ENCODE data around the gene TSGA10.
"Not testable (repeated sequence)": the region's sequence is repeated elsewhere in the genome, so short reads cannot be mapped to it uniquely, and the experiment has no call there.

Gene TSGA10, protein sequence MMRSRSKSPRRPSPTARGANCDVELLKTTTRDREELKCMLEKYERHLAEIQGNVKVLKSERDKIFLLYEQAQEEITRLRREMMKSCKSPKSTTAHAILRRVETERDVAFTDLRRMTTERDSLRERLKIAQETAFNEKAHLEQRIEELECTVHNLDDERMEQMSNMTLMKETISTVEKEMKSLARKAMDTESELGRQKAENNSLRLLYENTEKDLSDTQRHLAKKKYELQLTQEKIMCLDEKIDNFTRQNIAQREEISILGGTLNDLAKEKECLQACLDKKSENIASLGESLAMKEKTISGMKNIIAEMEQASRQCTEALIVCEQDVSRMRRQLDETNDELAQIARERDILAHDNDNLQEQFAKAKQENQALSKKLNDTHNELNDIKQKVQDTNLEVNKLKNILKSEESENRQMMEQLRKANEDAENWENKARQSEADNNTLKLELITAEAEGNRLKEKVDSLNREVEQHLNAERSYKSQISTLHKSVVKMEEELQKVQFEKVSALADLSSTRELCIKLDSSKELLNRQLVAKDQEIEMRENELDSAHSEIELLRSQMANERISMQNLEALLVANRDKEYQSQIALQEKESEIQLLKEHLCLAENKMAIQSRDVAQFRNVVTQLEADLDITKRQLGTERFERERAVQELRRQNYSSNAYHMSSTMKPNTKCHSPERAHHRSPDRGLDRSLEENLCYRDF

DNA sequence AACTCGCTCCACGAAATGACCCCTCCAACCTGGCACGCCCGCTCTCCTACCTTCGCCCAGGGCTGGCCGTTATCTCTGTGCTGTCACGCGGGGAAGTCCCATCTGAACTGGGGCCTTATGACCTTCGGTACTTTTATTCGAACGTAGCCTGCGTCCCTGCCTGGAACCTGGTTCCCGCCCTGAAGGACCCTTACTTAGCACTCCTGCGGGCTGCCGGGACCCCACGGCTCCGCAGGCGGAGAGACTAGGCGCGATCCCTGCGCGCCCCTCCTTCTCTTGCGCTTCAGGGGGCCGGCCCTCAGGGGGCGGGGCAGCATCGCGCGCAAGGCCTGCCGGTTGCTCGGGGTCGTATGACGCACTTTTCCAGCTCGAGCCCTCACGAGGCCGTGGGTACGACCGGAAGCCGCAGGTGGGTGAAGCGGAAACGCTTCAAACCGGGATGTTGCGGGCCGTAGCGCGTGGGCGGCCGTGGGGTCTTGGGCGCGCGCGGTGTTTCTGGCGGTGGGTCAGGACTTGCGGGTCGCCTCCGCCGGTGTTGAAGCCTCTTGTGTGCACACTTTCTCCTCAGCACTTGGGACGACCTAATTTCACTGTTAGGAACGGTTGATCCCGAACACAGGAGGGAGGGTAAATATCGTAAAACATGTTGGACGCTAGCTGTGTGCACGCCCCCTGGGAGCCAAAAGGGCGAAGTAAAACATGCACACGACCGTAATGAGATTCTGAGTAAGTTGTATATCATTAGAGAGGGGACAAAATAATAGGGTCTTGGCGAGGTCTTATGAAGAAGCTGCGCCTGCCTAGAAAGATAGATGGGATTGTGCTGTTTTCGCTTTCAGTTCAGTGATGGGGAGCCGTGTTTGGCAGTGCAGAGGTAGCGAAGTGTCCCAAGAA lies at the start of gene TSGA10, which contains the start of gene LIPT1:
Gene TSGA10, minus strand, starts transcription at position 300 of the 894 bp plus-strand sequence. CDS start 45,503 bp downstream, outside the sequence.
Gene LIPT1, plus strand, starts transcription at position 325 of the 894 bp plus-strand sequence. CDS start 6,991 bp downstream, outside the sequence.
- peak; percentile 45 to 95 (median 86) for DNase-seq

DNA sequence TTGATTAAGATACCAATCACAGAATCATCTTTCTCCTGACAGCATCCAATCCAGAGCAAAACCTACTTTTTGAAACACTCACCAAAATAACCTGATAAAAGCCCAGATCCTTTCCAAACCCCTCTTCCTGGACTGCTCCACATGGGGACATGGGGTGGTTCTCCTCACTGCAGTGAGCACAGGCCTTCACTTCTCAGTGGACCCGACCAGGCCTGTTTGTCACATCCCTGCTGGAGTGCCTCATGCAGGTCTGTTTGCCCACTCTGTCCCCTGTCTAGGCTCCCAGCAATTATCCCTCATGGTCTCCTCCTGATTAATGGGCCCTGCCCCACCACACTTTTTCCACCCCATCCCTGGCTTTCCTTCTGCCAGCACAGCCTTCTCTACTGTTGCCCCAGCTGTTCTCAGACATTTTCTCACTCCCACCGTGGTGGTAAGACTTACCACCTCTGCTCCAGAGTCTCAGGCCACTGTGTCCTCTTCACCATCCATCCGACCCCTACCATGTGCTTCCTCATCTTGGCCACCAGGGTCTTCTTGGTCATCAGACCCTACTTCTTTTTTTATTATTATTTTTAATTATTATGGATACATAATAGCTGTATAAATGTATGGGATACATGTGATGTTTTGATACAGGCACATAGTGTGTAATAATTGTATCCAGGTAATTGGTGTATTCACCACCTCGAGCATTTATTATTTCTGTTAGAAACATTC lies 47.4 kb upstream of the TSGA10 start:
- DNase-seq: no peak

DNA sequence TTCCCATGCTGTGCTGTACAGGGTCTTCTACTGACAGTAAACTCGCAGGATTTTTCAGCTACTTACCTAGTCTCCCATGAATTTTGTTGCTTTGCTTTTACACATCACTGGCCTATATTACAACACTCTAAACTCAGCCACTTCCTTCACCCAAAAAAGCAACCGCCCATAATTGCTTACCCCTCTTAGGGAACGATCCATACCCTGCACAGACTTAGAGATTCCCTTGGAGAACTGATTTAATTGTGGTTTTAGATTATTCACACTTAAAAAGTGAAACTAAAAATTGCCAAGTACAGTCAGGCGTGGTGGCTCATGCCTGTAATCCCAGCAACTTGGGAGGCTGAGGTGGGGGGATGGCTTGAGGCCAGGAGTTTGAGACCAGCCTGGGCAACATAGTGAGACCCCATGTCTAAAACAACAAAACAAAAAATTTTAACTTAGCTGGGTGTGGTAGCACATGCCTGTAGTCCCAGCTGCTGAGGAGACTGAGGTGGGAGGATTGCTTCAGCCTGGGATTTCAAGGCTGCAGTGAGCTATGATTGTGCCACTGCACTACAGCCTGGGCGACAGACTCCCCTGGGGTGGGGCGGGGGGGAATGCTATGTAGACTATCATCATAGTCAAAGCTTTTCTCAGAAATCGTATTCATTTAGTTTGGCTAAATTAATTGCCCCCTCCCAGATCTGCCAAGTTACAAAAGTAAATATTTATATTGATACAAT lies 45.5 kb upstream of the TSGA10 start:
- no peak for DNase-seq

DNA sequence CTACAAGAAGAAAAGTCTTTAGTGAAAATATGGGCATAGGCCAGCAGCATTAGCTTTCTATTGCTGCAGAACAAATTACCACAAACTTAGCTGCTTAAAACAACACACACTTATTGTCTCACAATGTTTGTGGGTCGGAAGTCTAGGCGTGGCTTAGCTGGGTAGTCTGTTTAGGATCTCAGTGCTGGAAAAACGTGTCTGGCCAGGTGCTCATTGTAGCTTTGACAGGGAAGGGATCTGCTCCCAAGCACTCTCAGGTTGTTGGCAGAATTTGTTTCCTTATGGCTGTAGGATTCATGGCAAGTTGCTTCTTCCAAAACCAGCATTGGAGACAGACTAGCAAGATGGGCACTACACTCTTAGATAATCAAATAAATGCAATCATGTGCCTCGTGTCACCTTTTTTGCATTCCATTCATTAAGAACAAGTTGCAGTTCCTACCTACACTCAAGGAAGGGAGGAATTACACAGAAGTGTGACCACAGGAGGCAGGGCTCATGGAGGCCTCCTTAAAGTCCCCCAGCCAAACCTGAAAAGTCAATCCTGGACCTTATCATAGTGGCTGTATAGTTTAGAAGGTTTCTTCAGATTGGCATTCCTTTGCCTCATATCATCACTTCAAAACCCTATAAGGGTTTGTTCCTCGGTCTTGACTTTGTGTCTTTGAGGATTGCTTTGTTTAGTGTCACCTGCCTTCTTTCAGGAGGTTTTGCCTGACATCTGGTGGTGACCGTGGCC lies 43.5 kb upstream of the TSGA10 start:
- no peak for DNase-seq

DNA sequence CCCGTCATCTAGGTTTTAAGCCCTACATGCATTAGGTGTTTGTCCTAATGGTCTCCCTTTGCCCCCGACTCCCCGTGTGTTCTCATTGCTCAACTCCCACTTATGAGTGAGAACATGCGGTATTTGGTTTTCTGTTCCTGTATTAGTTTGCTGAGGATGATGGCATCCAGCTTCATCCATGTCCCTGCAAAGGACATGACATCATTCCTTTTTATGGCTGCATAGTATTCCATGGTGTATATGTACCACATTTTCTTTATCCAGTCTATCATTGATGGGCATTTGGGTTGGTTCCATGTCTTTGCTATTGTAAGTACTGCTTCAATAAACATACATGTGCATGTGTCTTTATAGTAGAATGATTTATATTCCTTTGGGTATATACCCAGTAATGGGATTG lies 37.6 kb upstream of the TSGA10 start:
- not testable (repeated sequence) for DNase-seq

DNA sequence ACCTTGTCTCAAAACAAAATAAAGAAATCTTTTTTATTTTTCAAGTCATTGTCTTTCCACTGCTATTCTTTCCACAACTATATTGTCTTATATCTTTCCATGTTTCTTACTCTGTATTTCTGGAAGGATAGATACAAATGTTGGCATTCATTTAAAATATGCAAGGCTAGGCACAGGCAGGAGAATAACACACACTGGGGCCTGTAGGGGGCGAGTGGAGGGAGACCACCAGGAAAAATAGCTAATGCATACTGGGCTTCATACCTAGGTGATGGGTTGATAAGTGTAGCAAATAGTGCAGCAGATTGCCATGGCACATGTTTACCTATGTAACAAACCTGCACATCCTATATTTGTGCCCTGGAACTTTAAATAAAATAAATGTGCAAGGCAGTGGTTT lies 35.8 kb upstream of the TSGA10 start:
- DNase-seq: no peak

DNA sequence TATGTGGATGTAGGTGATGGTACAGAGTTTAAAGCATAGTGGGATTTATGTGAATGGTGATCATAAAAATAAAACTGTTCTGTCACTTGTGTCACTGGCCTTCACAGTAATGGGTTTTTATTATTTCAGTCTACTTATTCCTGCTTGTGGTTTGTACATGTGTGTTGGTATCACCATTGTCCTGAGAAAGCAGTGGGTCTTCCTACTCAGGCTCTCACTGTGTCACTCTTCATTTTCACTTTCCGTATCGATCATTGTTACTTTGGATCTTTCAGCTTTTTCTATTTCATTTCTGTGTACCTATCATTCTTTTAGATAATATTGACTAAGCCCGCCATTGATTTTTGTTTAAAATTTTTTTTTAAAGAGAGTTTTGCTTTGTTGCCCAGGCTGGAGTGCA lies 33.6 kb upstream of the TSGA10 start:
- no peak for DNase-seq

DNA sequence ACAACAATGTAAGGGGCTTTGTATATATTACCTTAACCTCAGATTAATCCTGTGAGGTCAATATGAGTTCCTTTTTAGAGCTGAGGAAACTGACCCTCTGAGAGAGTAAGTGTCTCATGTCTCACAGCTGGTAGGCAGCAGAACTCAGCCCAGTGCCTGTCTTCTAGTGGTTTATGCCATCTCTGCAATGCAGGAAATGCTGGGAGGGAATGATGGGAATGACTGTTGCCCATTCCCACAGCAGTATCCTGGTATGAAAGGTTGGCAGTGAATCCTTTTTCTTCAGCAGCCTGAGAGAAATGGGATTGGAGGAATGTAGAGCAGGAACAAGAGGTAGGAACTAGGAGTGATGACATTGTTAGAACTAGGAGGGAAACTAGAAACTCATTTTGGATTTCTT lies 32.3 kb upstream of the TSGA10 start:
- DNase-seq: no peak

DNA sequence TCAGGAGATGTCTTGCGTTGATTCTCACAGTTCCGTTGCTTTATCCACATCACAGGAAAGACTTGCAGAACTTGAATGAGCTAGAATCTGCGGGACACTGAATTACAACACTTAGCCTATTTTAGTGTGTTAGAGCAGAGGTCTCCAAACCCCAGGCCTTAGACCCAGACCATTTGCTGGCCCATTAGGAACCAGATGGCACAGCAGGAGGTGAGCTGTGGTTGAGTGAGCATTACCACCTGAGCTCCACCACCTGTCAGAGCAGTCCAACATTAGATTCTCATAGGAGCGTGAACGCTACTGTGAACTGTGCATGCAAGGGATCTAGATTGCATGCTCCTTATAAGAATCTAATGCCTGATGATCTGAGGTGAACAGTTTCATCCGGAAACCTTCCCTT lies 30.1 kb upstream of the TSGA10 start:
- DNase-seq: no peak

DNA sequence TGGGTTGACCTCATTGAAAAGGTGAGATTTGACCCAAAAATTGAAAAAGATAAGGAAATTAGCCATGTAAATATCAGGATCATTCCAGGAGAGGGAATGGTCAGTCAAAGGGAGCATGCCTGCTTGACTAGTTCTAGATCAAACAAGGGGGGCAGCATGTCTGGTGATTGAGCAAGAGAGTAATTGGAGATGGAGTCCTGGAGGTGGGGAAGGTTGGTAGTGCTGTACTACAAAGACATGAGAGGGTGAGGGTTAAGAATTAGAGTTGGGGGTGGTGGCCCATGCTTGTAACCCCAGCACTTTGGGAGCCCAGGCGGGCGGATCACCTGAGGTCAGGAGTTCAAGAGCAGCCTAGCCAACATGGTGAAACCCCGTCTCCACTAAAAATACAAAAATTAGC lies 28.3 kb upstream of the TSGA10 start:
- no peak for DNase-seq

DNA sequence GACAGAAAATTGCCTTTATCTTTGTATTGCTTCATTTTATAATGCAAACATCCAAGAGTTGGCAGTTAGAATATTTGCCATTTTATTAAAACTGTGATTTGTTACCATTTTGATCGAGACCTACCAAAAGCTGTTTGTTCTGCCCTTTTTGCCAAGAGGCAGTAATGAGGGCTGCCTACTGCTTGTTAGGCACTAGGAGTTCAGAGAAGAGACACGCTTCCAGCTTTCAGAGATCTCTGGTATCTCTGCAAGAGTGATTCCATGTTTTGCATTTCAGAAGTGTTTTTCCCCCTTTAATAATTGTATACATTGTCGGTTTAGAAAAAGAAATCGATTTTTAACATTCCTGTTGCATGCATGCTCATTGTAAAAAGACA lies 26.9 kb upstream of the TSGA10 start:
- no peak for DNase-seq

DNA sequence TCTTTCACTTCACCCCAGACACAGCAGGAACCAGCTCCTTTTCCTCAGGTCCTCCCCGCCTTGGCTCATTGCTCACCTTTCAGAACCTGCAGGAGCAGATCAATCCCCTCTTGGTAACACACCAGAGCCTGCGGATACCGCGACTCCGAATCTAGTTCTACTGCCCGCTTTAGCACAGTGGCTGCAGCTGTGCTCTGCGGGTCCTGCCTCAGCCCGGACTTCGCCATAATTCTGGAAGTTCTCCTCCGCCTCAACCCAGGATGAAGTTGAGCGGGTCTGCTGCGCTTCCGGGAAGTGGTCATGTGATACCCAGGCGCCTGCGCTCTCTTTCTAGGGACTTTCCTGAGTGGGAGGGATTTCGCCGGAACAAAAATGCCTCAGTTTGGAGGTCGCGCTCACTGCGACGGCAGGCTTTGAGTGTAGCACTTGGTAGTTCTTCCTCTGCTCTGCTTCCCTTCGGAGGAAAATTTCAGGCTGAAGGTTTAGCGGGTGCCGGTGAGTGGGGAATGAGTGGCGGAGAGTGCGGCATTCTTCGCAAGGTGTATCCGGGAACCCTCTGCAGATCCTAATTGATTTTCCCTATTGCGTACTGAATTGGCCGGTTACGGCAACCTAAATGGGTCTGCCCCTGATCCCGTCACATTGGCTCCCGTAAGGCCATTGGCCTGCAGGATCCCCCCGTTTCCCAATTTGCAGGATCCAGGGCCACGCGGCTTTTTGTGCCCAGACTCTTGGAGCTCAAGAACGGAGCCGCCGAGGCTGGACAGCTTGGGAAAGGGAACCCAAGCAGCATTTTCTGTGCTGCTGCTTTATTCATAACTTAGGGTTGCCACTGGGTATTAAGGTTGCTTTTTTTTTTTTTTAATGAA lies 26.2 kb upstream of the TSGA10 start, which contains the start of the genes MITD1 and MRPL30:
Gene MITD1, minus strand, starts transcription at position 304 of the 869 bp plus-strand sequence. Its CDS starts 77 bp downstream, at position 227.
Gene MRPL30, plus strand, starts transcription at position 430 of the 869 bp plus-strand sequence. CDS start 5,020 bp downstream, outside the sequence.
- peak; percentile 70 to 97 (median 92) for DNase-seq

DNA sequence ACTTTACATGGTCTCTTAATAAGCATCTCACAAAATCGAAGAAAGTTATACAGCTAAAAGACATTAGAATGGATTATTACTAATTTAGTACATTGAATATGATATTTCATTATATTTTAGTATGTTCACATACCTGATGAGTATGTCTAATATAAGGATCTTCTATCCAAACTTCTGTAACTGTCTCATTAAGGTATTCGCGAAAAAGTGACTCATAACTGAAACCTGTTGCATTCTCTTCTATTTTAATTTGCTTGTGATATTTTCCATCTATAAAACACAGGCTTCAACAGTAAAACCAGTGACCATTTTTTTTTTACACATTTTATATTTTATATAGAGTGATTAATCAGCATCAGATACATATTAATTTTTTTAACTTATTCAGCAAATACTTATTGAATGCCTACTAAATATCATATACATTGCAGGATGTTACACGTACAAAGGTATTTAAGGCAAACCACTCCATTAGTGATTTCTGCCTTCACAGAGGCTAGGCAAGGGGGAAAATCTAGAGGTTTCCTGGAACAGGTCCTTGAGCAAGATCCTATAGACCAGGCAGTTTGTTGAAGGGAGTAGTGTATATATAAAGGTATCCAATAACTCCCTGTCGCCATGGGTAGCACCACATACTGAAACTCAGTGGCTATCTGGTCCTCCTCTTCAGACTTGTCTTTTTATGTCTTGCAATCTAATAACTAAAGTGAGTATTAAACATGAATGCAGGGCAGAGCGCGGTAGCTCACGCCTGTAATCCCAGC lies 16.8 kb upstream of the TSGA10 start:
- DNase-seq: no peak

DNA sequence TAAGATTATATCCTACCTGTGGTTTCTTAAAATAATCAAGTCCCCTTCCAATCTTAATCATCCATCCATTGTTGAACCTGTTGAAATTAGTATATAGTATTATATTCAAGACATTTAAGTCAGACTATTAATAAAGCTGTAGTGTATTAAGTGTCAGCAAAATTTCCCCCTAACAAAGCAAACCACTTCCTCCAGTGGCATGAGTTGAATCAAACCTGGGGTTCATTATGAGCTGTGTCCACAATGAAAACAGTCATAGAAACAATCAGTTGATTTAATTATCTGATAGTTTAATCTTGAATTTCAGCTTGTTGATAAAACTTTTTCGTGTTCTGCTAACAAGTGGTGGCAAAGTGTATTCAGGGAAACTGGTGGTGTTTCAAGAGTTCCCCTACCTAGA lies 14.8 kb upstream of the TSGA10 start:
- no peak for DNase-seq

DNA sequence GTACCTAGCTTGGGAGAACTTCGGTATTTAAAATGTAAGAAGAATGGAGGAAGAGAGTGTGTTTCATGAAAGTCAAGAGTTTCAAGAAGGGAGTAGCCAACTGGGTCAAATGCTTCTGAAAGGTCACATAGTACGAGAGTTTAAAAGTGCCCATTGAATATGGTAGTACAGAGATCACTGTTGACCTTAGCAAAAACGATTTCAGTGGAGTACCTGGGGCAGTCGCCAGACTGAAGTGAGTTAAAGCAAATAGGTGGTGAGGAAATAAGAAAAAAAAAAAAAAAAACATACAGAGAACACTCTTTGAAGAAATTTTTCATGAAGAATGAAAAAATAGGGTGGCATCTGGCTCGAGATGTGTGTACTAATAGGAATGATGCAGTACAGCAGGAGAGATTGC lies 11.5 kb upstream of the TSGA10 start:
- DNase-seq: no peak

DNA sequence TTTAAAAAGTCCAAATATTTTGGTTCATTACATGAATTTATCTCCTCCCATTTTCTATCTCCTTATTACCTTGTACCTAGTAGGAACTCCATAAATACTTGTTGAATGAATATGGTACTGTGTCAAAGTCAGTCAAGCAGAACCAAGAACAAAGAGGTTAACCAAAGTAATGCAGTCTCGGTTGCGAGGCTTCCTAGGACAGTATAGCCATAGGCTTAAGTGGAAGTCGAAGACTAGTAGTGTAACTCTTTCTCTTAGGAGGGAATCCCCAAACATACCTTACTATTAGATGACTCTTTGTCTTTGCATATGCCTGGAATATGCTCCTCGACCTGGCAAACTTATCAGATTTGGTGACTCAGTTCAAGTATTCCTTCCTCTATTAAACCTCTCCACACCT lies 4.9 kb upstream of the TSGA10 start:
- DNase-seq: no peak

DNA sequence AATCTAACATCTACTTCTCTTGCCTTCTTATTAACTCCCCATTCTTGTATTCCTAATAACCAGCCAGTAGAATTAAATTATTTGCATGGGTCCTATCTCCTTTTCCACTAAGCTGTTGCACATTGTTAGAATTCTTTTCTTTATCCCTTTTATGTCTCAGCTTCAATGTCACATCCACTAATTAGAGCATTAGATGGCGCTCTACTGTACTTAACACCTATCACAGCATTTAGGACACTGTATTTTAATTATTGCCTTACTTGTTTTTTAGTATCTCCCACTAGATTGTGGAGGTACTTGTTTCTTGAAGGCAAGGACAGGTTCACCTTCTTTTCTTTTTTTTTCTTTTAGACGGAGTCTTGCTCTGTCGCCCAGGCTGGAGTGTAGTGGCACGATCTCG lies 3.9 kb upstream of the TSGA10 start:
- no peak for DNase-seq

All from nucleus accumbens (tissue), 56 donors.